HG03108 (cell line): ENCODE data around the gene TNFRSF19.

Experiments
- ATAC-seq: cut with Tn5 transposase; IDR thresholded peaks from one replicate; pipeline ENCODE4 v1.9.1; 2021; ENCODE audit warnings: moderate library complexity; ENCODE audit not compliant: unreplicated experiment

Gene TNFRSF19

DNA sequence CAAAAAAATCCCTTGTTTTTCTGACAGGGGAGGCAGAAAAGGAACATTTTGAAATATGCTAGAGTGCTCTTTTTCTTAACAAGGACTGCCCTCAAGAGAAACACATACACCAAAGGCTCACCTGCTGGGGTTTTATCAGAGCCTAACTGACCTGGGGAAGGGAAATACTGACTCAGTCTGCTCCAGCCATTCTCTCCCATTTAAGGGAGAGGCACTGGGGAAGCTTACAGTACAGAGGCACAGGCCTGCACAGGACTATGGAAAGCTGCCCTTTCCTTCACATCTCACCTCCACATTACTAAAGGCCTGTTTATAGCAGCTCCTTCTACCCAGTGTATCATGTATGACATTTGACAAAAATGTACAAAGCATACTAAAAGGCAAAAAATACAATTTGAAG, 30.3 kb downstream of the TNFRSF19 start:
- ATAC-seq, result no peak

DNA sequence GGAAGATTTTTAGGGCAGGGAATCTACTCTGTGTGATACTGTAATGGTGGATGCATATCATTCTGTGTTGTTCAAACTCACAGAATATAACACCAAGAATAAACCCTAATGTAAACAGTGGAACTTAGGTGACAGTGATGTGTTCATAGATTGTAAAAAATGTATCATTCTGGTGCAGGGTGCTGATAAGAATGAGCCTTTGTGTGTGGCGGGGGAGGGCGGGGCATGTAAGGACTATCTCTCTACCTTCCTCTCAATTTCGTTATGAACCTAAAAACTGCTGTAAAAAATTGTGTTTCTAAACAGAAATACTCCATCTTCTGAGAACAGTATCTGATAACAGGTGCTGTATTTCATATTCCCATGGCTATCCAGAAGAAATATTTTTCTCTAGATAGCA, 35.6 kb downstream of the TNFRSF19 start:
- ATAC-seq, result no peak

DNA sequence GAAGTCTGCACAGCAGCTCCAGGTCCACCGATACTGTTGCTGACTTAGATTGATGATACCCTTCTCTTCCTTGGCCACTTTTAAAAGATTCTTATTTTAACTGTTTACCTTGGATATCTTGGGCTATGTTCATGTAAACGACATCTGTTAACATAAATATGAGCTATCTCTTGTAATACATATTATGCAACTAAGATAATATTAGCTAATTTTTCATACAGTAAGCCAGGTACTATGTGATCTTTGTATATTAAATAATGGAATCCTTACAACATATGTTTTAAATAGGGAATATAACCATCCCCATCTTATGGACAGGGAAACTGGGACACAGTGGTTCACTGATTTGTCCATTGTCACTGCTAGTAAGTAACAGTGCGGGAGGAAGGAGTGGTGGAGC, 37.9 kb downstream of the TNFRSF19 start:
- no peak for ATAC-seq

DNA sequence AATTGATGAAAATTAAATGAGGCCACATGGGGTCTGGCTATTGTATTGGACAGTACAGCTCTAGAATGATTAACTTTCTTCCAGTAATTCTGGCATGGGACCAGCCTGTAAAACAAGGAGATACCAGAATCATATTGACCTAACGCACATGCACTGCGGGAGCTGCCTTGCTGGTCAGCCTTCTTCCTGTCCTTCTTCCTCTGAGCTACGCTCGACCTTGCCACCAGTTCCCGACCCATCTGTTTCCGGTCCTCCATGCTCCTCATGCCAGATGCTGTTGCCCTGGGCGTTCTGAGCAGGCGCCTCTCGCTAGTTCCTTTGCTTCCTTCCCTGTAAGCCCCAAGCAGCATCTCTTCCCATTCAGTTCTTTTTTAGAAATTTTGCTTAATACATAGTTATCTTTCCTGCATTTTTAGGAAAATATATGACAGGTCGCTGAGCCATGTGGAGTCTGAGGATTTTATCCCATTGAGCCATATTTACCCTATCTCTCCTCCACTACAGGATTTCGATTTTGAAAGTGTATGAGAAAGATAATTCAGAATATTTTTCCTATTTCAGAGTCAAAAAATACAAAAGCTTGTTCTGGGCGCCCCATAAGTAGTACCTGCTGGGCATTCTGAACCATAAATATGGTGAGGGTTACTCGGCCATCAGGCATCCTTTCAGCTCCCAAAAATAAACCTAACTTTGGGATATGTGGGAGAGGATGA, 38.6 kb downstream of the TNFRSF19 start:
- ATAC-seq, result no peak

DNA sequence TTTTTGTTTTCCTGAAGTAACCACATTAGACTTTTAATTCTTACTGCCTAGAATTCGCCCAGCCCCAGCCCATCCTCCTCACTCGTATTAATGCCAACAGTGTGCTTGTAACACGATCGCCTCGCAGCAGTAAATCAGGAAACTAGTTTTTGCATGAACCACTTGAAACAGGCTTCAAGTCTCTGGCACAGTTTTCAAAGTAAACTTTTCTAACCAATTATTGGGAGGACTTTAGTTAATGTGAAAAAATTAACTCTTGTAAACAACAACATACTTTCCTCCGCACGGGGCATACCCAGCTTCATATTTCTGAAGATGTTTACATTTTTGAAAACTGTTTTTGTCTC, 39.2 kb downstream of the TNFRSF19 start:
- no peak for ATAC-seq

DNA sequence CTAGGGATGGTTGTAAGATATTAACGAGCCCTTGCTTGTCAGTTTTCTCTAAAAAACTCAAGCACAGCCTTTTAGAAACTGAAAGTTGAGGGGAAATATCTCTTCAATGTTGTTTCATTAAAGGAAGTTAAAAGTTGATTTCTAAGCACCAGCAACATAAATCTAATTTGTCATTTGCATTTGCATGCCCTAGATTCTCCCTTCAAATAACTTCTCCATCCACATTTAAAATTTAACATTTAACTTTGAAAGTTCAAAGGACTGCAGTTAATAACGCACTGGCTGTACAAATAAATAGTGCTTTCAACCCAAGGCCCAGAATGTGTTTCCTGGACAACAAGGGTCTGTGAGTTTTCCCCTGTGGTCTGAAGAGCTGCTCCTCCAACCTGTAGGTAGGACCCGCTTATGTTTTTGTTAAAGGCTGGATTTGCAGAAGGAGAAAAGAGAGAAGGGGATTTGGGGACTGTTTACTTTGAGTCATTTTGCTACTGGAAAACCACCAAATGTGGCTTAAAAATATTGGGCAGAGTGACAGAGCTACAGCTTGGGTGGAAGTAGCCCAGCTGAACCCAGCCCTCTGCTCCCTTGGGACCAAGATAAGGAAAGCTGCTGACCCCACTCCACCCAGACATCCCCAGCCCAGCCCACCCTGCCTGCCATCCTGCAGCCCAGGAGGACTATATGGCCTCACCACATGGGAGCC, 39.8 kb downstream of the TNFRSF19 start:
- no peak for ATAC-seq

DNA sequence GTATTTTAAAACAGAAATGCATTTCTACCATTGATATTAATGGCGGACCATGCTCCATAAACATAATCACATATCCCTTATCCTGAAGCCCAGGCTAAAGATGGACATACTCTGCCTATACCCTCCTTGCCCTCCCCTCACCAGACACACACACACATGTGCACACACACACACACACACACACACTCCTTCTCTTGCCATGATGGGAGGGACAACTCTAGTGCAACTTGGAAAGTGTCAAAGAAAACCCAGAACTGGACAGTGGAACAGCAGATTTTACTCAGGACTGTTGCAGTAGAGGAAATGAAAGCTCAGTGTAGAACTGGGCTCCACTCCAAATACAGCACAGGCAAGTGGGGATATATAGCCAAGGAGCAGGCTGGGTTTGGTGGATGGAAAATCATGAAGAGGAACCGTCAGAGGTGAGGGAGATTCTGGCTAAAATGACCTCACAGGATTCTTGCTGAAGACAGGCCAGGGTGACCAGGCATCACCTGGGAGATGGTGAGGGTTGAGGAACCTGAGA, 40.8 kb downstream of the TNFRSF19 start:
- ATAC-seq, result no peak

DNA sequence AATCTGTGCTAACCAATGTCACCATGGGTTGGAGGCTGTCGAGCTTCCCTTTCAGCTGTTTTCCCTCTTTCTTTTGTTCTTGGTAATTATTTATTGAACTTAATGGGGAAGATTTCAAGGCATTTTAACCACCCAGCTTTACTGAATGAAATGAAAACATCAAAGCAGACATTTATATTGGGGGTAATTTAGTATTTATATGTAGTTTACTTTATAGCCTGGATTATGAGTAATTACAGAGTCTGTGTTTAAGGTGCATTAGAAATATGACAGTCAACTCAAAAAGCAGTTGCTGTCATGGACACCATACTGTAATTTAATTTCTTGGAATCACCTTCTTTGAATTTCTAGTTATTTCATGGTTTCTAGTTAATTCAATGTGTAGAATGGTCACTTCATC, 42.0 kb downstream of the TNFRSF19 start:
- no peak for ATAC-seq

DNA sequence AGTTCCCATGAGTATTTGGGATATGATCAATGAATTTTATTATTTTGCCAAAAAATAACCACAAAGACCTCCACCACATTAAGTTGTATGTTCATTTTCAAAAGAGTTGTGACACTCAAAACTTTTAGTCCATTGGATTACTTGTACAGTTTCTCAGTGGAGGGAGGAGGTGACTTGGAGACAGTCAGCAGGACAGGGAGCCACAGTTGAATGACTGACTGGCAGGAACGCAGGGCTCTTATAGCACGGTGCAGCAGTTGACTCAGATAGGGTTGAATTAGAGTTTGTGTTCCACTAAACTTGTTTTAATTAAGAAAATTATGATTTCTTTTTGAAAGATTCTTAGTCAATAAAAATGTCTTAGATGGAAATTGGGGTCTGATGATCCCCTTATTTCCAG, 42.5 kb downstream of the TNFRSF19 start:
- ATAC-seq, result no peak

DNA sequence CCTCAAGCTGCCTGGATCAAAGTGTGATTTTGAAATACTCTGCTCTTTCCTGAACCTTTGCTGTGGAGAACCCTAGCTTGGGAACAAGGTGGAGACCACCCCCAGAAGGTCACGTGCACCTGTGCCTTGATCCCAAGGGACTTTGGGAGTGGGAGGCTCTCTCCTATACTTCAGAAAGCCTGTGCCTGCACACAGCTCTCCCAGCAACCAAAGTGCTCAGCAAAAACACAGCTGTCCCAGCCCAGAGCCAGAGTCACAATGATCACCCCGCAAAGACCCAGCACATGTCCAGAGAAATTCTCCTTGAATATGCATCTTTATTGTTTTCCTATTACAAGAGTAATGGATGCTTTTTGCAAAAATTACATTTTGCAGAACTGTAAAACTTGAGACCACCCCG, 43.4 kb downstream of the TNFRSF19 start:
- no peak for ATAC-seq

DNA sequence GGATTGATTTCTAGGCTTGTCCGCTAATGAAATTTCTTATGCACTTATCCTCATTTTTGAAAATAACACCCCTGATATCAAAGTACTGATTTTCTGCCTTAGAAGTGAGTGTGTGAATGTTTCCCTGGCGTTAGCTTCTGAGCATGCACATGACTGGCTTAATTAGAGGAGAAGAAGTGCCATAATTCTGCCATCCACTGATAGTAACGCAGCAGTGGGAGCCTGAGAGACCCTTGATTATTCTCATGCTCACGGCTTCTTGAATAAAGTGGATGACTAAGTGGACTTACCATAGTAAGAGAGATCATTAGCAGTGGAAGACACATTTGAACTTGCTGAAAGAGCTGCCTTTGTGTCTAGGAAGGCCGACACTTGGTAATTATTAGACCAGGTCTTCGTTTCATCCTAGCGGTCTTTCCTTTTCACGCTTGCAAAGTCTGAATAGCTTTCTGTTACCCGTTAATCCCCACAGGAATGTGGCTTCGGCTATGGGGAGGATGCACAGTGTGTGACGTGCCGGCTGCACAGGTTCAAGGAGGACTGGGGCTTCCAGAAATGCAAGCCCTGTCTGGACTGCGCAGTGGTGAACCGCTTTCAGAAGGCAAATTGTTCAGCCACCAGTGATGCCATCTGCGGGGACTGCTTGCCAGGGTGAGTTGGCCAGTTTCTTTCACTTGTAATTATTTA, 45.3 kb downstream of the TNFRSF19 start:
- ATAC-seq, result no peak

DNA sequence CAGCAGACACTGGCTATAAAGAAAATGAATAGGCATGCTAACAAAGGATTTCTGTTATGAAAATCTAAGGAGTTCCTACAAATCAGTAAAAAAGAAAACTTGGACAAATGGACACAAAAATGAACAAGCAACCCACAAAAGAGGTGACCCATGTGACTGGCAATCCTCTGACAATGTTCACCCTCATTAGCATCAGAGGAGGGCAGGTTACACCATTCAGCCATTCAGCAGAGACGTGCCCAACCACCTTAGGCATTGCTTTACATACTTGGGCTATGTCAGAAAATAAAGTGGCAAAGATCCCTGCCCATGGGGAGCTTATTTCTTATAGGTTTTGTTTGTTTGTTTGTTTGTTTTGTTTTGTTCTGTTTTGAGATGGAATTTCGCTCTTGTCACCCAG, 46.0 kb downstream of the TNFRSF19 start:
- no peak for ATAC-seq

DNA sequence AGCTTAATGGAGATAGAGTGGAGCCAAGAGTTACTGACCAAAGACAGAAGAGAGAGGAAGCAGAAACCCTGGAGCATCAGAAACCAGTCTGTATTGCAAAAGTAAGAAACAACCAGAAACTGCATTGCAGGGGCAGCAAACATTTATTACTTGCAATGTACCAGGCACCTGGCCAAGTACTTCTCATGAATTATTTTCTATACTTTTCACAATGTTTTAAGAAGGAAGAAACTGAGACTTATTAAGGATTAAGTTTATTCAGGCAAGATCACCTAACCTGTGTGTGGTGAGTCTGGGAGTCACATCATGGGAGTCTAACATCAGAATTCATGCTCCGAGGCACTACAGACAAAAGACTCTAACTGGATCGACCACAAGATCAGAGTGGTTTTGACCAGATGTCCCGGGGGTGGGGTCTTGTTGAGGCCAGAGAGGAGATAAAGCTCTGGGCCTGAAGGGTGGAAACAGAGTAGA, 47.4 kb downstream of the TNFRSF19 start:
- no peak for ATAC-seq

DNA sequence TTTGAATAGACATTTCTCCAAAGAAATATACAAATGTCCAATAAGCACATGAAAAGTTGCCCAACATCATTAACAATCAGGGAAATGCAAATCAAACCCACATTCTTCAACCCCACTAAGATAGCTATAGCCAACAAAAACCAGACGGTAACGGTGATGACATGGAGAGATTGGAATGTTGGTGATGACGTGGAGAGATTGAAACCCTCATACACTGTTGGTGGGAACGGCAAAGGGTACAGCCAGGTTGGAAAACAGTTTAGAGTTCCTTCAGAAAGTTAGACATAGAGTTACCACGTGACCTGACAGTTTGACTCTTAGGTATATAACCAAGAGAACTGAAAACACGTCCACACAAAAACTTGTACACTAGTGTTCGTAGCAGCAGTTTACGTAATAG, 48.1 kb downstream of the TNFRSF19 start:
- no peak for ATAC-seq

DNA sequence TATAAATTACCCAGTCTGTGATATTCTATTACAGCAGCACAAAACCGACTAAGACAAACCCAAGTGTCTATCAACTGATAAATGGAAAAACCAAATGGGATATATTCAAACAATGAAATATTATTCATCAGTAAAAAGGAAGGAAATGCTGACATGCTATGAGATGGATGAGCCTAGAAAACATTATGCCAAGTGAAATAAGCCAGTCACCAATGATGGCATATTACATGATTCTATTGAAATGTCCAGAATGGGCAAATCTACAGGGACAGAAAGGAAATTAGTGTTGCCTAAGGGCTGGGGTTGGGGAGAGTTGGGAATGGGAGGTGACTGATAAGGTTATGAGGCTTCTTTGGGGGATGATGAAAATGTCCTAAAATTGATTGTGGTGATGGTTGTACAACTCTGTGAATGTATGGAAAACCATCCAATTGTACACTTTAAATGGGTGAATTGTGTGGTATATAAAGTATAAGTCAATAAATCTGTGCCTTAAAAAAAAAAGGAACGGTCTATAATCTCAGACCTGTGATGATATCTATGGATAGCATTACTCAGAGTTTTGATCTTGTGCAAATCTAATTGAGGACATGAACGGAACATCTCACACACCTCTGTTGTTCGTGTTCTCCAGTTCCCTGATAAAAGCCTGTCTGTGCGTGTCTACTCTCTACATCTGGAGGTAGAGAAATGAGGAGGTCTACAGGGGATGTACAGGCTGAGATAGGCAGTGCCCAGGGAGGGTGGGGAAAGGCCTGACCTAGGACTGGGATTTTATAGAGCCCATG, 49.0 kb downstream of the TNFRSF19 start:
- ATAC-seq, result no peak

DNA sequence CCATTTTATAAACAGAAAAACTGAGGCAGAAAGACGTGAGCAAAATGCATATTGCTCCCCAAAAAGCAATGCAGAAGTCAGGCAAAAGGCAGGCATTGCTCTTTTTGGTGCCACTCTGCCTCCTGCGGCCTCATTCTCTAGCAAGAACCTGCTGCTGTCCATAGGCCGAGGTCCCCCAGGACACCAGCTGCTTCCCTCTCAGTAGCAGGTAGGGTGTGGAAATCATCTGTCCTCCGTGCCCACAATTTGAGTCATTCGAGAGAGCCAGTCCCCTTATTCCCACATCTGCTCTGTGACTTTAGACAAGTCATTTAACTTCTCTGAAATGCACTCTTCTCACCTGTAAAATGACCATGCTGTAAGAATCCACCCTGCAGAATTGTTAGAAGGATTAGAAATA, 50.0 kb downstream of the TNFRSF19 start:
- no peak for ATAC-seq

DNA sequence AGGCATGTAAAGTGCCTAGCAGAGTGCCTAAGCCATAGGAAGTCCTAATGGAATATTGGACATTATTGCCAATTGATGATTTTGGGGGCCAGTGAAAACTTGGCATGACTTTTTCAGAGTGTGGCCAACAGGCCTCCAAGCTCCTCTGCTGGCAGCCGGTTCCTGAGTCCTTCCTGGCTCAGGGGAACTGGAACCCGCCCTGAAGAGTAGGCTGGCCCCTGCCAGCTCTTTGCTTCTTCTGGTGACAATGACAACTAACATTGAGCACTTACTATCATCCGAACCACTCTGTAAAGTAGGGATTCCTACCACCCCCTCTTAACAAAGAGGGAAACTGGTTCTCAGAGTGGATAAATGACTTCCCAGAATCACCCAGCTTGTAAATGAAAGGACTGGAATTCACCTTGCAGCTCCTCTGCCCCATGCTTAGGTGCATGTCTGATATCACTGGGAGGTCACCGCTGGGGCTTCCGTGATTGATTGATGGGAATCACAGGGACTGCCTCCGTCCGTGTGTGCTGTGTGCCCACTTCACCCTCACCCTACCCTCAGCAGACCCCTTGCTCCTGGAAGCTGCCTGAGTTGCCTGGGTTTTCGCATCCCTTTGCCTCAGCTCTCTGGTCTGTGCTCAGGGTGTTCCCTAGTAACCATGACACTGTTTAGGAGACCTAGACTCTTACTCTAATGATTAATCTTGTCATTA, 50.6 kb downstream of the TNFRSF19 start:
- ATAC-seq, result no peak

DNA sequence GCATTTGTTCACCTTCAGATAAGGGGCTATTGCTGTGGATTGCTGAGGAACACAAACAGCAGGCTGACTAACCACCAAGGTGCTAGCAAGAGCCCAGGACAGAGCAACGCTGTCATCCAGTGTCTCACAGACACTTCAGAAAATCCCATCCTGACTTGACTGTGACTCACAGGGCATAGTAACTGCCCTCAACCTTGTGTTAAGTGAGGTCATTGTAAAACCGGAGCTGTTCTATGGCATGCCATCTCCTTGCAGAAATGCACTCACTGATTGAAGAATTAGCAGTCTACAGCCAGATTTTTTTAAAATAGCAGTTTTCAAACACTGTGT, 51.1 kb downstream of the TNFRSF19 start:
- ATAC-seq, result no peak

DNA sequence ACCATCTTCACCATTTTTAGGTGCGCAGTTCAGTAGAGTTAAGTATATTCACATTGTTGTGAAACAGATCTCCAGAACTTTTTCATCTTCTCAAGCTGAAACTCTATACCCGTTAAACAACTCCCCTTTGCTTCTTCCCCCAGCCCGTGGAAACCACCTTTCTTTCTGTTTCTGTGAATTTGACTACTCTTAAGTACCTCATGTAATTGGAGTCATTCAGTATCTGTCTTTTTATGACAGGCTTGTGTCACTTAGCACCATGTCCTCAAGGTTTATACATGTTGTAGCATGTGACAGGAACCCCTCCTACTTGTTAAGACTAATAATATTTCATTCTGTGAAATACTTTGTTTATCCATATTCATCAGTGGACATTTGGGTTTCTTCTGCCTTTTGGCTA, 52.8 kb downstream of the TNFRSF19 start:
- no peak for ATAC-seq

DNA sequence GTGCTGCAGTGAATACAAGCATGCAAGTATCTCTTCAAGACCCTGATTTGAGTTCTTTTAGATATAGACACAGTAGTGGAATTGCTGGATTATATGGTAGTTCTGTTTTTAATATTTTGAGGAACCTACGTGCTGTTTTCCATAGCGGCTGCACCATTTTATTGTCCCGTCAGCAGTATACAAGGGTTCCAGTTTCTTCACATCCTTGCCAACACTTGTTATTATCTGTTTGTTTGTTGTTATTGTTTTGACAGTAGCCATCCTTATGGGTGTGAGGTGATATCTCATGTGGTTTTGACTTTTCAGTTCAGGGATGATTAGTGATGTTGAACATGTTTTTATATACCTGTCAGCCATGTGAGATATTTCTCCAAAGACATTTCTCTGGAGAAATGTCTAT, 53.2 kb downstream of the TNFRSF19 start:
- no peak for ATAC-seq

DNA sequence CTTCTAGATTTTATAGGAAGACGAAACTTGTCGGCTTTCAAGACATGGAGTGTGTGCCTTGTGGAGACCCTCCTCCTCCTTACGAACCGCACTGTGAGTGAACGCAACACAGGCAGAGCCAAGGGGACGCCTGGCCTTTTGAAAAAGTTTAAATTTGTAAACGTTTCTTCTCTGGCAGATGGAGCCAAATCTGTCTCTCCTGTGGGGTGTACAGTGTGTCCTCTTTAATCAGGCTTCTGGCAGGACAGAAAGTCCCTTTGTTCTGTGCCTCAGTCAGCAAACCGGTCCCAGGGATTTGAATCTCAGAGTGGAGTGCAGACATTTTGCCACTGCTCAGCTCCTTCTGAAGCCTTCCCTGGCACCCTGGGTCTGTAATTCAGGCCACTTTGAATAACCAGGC, 56.5 kb downstream of the TNFRSF19 start:
- no peak for ATAC-seq
